NCI-H69 (cell line): Measurements from ENCODE around the gene CBL.
"Not testable (repeated sequence)": the region's sequence is repeated elsewhere in the genome, so short reads cannot be mapped to it uniquely, and the experiment has no call there.

Experiments
- DNase-seq: peaks from one replicate; lab custom pipeline; 2025; lab: John Stamatoyannopoulos, UW

The CBL gene

DNA sequence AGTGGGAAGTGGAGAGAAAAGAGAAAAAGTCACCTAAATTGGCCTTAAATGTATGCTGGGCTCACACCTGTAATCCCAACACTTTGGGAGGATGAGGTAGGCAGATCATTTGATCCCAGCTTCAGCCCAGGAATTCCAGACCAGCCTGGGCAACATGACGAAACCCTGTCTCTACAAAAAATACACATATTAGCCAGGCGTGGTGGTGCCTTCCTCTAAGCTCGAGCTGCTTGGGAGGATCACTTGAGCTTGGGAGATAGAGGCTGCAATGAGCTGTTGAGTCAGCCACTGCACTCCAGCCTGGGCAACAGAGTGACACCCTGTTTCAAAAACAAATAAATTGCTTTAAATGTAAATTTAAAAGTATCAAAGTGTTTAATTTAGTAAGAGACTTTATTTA, 3.9 kb downstream of the CBL start:
- no peak for DNase-seq

DNA sequence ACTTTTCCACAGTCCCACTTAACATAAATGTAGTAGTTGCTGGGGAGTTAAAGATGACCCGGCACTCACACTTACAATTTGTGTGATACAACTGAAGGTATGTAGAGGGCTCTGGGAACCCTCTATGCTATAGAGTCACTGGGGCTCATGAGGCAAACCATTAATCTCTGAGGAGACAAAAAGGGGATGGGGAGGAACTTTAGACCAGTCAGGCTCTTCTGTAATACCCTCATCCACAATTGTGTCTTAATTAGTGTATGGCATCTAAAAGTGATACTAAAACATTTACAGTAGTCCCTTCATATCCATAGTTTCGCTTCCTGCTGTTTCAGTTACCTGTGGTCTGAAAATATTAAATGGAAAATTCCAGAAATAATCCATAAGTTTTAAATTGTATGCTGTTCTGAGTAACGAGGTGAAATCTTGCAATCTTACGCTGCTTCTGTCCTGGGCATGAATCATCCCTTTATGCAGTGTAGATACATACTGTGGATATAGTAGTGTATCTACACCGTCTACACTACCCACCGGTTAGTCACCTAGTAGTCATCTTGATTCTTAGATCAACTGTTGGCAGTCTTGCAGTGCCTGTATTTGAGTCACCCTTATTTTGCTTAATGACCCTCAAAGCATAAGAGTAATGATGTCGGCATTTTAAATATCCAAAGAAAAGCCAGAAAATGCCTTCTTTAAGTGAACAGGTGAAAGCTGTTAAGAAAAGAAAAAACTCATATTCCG, 12.2 kb downstream of the CBL start:
- DNase-seq: no peak

DNA sequence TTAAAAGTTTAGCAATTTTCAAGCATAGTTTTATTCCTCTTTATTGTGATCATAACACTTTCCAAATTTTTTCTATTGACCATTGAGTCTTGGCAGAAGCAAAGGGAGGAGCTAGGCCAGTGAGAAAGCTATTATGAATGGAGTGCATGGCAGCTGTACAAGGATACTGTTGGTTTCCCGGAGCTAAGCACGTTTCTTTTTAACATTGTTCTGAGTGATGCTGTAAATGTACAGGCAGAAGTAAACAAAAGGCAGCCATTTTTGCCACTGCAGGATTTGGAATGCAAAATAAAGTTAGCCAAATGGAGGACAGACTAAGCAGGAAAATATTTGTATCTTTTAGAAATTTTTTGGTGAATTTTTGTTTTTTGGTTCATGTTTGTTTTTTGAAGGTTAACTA, 16.2 kb downstream of the CBL start:
- DNase-seq: peak; percentile 45

DNA sequence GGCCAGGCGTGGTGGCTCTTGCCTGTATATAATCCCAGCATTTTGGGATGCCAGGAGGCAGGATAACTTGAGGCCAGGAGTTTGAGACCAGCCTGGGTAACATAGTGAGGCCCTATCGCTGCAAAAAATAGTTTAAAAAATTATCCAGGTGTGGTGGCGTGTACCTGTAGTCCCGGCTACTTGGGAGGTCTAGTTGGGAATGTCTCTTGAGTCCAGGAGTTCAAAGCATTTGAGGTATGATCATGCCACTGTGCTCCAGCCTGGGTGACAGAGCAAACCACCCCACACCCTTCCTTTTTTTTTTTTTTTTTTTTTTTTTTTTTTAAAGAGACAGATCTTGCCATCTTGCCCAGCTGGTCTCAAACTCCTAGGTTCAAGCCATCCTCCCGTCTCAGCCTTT, 16.8 kb downstream of the CBL start:
- DNase-seq: no peak

DNA sequence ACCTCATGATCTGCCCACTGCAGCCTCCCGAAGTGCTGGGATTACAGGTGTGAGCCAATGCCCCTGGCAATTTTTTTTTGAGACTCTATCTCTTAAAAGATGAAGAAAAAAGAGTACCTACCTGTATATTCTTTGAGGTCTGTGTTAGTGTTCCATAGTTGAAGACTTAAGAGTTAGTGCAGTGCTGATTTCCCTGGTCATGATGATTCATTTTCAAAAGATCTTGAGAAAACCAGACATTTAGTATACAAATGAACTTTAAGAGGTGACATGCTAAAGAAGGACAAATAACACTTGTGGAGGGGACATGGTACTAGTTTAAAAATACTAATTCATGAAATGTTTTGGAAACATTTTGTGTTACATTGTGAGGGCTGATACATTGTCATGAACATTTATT, 17.7 kb downstream of the CBL start:
- DNase-seq: no peak

DNA sequence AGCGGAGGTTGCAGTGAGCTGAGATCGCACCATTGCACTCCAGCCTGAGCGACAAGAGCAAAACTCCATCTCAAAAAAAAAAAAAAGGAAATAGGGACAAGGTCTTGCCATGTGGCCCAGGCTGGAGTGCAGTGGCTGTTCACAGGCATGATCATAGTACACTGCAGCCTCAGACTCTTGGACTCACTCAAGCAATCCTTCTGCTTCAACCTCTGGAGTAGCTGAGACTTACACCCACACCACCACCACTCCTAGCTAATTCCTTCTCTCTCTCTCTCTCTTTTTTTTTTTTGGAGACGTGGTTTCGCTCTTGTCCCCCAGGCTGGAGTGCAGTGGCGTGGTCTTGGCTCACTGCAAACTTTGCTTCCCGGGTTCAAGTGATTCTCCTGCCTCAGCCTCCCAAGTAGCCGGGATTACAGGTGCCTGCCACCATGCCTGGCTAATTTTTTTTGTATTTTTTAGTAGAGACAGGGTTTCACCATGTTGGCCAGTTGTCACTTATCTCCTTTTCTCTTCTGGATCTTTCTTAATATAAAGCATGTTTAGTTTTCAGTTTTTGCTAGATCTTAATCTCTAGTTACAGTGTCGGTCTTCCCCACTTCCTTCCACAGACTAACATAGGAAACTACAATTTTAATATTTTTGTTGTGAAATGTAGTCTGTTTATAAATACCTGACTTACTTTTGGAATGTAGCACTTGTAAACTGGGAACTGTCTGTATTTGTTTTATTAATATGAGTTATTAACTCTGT, 22.6 kb downstream of the CBL start:
- not testable (repeated sequence) for DNase-seq

DNA sequence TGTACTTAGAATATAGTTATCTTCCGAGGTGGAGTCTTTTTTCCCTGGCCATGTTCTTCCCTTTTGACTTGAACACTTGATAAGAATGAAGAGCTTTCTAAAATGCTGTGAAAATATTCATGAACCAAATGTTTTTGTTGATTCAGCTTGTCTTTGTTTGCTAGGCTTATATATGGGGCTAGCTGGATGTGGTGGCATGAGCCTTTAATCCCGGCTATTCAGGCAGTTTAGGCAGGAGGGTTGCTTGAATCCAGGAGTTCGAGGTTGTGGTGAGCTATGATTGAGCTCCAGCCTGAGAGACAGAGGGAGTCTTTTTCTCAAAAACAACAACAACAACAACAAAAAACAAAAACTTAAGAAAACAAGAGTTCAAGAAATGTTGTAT, 23.1 kb downstream of the CBL start:
- DNase-seq: no peak

DNA sequence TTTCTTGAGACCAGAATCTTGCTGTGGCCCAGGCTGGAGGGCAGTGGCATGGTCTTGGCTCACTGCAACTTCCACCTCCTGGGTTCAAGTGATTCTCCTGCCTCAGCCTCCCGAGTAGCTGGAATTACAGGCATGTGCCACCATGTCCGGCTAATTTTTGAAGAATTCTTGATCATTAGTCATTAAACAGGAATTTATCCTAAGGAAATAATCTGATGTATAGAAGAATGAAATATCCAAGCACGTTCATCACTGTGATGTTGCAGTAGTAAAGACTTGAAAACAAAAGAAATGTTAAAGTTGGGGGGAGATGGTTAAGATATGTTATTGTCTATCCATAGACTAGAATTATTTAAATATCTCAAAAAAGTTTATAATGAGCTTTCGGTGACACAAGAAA, 23.6 kb downstream of the CBL start:
- DNase-seq: no peak

DNA sequence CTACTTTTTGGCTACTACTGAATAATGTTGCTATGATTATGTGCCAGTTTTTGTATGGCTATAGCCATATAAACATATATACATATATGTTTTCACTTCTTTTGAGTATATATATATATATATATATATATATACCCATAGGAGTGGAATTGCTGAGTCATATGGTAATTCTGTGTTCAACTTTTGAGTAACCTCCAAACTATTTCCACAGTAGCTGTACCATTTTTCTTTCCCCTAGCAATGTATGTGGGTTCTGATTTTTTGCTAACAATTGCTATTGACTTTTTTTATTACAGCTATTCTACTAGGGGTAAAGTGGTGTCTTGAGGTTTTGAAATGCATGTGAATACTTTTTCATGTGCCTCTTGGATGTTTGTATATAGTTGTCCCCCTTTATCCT, 30.4 kb downstream of the CBL start:
- no peak for DNase-seq

DNA sequence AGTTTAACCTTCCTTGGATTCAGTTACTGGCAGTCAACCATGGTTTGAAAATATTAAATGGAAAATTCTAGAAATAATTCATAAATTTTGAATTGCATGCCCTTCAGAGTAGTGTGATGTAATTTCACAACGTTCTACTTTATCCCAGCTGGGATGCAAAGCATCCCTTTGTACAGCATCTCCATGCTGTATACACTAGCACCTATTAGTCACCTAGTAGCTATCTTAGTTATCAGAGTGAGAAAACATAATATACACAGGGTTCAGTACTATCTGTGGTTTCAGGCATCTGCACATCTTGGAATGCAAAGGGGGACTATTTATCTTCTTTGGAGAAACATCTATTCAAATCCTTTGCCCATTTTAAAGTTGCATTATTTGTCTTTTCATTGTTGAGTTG, 30.8 kb downstream of the CBL start:
- no peak for DNase-seq

DNA sequence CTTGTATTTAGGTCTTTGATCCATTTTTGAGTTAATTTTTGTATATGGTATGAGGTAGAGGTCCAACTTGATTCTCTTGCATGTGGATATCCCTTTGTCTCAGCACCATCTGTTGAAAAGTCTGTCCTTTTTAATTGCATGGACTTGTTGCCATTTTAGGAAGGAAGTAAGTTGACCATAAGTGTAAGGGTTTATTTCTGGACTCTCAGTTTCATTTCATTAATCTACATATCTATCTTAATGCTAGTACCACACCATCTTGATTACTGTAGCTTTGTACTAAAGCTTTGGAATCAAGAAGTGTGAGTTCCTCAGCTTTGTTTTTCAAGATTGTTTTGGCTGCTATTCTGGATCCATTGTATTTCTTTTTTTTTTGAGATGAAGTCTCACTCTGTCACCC, 31.4 kb downstream of the CBL start:
- no peak for DNase-seq

DNA sequence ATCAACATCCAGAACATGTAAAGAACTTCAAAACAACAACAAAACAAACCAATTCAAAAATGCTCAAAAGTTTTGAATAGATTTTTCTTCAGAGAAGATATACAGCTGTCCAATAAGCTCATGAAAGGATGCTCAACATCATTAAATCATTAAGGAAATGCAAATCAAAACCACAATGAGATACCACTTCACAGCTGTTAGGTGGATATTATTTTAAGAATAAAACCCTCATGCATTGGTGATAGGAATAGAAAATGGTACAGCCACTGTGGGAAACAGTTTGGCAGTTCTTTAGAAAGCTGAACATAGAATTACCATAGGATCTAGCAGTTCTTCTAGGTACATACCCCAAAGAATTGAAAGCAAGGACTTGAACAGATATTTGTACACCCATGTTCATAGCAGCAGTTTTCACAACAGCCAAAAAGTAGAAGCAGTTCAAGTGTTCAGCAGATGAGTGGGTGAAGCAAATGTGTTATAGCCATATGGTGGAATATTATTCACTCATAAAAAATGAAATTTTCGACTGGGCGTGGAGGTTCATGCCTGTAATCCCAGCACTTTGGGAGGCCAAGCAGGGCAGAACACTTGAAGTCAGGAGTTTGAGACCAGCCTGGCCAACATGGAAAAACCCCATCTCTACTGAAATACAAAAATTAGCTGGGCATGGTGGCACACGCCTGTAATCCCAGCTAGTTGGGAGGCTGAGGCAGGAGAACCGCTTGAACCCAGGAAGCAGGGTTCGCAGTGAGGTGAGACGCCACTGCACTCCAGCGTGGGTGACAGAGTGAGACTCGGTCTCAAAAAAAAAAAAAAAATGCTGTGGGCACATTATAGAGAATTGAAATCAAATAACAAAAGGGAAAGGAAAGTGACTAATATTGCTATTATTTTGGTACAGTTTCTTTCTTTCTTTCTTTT, 42.9 kb downstream of the CBL start:
- no peak for DNase-seq

DNA sequence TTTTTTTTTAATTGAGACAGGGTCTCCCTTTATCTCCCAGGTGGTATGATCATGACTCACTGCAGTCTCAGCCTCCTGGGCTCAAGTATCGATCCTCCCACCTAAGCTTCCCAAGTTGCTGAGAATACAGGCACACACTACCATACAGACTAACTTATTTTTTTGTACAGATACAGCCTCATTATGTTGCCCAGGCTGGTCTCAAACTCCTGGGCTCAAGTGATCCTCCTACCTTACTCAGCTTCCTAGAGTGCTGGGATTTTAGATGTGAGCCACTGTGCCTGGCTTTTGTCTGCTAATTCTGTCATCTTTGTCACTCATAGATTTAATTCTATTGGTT, 43.5 kb downstream of the CBL start:
- no peak for DNase-seq

DNA sequence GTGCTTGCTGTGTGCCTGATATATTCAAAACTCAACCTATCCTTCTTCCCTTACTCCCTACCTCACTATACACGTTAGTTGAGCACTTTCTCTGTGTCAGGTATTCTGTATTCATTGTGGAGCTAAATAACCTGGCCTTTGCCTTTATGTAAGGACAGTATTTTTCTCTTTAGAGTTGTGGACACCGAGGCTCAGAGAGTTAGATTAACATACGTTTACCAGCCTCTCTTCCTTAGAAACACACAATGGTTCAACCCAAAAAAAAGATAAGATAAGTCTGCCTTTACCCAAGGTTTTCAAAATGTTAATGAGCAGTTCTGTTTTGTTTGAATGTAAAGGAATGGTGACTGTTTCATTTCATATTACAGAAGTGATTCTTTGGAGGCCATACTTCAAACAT, 45.0 kb downstream of the CBL start:
- DNase-seq: no peak

DNA sequence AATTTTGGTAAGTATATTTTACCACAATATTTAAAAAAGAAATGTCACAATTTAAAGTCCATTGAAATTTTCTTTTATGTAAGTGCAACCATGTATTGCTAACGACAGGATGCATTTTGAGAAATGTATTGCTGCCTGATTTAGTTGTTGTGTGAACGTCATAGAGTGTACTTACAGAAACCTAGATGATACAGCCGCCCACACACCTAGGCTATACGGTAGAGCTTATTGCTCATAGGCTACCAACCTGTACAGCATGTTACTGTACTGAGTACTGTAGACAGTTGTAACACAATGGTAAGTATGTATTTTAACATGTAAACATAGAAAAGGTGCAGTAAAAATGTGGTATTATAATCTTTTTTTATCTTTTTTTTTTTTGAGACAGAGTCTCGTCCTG, 48.1 kb downstream of the CBL start:
- no peak for DNase-seq

DNA sequence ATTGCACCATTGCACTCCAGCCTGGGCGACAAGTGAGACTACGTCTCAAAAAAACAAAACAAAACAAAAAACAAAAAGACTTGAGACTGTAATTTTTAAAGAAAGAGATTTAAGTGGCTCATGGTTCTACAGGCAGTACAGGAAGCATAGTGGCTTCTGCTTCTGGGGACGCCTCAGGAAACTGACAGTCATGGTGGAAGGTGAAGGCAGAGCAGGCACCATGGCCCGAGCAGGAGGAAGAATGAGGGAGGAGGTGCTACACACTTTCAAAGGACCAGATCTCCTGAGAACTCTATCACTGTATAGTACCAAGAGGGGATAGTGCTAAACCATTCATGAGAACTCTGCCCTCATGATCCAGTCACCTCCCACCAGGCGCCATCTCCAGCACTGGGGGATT, 52.0 kb downstream of the CBL start:
- DNase-seq: no peak

DNA sequence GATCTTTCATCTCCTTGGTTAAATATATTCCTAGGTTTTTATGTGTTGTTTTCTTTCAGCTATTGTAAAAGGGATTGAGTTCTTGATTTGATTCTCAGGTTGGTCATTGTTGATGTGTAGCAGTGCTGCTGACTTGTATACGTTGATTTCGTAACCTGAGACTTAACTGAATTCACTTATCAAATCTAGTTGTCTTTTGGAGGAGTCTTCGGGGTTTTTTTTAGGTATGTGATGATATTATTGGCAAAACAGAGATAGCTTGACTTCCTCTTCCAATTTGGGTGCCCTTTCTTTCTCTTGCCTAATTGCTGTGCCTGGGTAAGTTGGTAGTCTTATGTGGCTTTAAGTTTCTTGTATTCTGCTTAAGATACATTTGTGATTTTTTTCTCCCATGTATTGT, 52.8 kb downstream of the CBL start:
- no peak for DNase-seq

DNA sequence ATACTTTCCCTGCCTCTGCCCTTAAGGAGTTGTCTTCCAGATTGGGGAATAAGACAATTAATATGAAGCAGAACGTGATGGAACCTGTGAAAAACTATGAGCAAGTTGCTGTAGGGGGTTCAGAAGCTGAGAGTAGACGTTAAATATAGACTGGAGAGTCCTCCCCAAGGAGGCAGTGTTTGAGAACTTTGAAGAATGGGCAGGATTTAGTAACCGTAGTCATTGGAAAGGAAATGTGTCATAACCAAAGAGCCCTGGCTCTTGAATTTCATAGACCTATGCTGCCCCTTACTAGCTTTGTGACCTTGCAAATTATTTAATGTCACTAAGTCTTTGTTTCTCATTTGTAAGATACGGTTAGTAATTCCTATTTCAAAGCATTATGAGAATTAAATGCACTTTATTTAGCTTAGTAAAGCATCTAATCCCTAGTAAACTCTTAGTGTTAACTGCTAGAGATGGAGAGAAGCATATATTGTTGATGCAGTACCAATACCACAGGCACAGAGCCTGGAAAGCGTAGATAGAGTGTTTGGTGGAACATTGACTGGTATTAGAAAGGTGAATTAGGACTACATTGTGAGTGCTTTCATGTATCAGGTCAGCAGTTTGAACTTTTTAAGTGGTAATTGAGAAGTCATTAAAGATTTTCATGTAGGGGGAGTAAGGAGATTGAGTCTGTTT, 56.7 kb downstream of the CBL start:
- no peak for DNase-seq

DNA sequence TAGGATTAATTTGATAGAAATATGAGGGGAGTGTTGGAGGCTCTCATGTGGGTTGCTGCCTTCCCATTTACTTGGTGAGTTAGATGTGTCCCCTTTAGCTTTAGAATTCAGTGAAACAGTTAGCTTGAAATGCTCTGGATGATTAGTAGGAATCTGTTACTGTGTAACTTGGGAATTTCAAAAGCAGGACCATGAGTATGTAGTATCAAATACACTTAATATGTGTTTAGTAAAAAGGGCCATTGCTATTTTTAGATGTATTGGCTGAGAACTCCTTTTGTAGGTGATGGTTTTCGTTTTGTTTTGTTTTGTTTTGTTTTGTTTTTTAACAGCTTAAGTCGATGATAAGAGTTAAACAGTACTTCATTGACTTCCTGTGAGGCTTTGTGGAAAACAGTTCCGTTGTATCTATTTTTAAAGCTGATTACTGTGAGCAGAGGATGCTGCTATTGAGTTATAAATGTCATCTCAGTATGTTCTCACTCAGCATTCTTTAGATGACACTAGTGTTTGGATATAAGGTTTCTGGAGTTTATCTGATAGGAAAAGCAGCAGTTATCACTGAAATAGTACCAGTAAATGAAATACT, 57.3 kb downstream of the CBL start:
- no peak for DNase-seq

DNA sequence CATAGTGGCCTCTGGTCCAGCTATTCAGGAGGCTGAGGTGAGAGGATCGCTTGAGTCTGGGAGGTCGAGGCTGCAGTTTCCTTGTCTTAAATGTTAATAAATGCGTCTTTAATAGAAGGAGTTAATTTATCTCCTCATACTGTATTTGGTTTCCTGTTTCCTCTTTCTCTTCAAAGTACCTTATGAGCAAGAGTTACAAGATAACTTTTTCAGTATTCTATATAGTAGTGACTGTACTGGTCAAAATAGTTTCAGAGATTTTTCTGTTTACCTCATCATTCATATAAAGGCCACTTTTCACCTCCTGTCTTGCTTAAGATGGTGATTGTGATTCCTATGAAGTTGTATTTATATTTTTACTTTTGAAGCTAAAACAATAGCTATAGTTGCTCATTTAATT, 59.9 kb downstream of the CBL start:
- DNase-seq: no peak

DNA sequence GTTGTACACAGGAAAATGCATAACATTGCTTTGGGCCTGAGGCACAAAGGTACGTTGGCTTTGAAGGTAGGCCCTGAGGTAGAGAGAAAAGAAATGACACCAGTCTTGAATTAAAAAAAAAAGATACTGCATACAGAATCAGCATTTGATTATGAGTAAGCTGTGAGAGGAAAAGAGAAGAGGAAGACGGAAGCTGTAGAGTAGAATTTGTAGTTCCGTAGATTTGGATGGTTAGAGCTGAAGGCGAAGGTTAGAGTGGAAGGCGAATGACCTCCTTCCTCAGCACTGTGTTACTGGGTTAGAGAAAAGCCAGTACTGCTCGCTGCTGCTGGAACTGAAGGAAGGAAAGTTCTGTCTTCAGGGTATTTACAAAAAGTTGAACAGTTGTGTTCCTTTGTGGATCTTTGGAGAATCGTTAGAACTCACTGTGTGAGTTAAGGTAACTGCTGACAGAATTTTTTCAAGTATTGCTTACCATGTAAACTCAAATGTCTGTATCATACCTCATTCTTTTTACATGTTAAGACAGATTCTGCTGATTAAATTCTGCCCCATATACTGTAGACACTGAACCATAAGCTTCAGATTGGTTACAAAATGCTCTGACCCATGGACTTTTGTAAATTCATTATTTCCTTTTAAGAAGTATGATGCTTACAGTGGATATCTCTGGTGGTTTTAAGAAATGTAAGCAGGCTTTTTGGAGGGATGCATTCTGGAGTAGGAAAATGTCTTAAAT, 60.5 kb downstream of the CBL start:
- no peak for DNase-seq
